Inflammatory macrophage (primary cell): Measurements from ENCODE around the gene ERBB2.
A peak's percentile ranks its signal among the peaks of the same experiment; 100 is the strongest.
"Not testable (repeated sequence)": the region's sequence is repeated elsewhere in the genome, so short reads cannot be mapped to it uniquely, and the experiment has no call there.

ENCODE experiments used
- DNase-seq, 2 donors: peaks; one replicate each; pipeline ENCODE4 v3.0.0-alpha.2; 2020 to 2022

Gene ERBB2

GRCh38 chr17:39746145-39746461 lies 46.2 kb downstream of the ERBB2 start:
- DNase-seq: no peak

- DNase-seq: no peak
Measured at GRCh38 chr17:39747745-39748144, 47.9 kb downstream of the ERBB2 start.

DNA sequence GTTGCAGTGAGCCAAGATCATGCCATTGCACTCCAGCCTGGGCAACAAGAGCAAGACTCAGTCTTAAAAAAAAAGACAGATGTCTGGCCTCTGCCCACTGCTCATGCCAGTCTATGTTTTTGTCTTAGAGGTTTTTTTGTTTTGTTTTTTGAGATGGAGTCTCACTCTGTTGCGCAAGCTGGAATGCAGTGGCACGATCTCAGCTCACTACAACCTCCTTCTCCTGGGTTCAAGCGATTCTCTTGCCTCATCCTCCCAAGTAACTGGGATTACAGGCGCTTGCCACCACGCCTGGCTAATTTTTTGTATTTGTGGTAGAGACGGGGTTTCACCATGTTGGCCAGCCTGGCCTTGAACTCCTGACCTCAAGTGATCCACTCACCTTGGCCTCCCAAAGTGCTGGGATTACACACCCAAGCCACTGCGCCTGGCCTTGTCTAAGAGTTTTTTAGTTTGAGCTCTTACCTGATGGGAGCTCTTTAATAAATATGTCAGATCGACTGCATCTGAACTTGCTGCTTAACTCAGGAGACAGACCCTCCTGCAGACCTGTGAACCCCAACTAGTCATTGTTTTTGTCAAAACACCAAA lies 48.7 kb downstream of the ERBB2 start:
- not testable (repeated sequence) for DNase-seq

GRCh38 chr17:39750131-39751015 lies 50.5 kb downstream of the ERBB2 start:
- DNase-seq: no peak

- no peak for DNase-seq
Measured at GRCh38 chr17:39751016-39751543, 51.2 kb downstream of the ERBB2 start.

- DNase-seq: no peak
Measured at GRCh38 chr17:39751637-39752036, 51.8 kb downstream of the ERBB2 start.

DNA sequence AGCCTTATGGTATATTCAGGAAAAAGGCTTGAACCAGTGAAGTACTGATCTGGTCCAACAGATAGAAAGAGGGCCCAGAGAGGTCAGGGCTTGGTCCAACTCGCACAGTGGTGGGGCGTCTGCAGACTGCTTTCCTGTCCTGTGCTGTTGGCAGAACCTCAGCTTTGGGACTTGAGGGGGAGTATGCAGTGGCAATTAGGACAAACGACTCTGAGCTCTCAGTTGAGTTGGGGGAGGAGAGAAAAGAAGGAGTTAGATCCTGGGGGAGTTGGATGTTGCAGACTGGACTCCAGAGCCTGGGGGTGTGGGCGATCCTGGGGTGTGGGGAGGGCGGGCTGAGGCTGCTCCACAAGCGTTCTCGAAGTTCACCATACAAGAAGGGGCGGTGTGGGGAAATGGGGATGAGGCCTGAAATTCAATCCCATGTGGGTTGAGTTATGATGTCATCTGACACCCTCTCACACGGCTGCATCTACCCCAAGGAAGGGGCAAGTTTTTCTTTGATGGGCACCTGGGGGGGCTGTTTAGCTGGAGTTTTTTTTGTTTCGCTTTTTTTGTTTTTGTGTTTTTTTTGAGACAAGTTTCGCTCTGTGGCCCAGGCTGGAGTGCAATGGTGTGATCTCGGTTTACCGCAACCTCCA lies 52.5 kb downstream of the ERBB2 start:
- DNase-seq: no peak

GRCh38 chr17:39753514-39754160 lies 53.8 kb downstream of the ERBB2 start:
- no peak for DNase-seq

DNA sequence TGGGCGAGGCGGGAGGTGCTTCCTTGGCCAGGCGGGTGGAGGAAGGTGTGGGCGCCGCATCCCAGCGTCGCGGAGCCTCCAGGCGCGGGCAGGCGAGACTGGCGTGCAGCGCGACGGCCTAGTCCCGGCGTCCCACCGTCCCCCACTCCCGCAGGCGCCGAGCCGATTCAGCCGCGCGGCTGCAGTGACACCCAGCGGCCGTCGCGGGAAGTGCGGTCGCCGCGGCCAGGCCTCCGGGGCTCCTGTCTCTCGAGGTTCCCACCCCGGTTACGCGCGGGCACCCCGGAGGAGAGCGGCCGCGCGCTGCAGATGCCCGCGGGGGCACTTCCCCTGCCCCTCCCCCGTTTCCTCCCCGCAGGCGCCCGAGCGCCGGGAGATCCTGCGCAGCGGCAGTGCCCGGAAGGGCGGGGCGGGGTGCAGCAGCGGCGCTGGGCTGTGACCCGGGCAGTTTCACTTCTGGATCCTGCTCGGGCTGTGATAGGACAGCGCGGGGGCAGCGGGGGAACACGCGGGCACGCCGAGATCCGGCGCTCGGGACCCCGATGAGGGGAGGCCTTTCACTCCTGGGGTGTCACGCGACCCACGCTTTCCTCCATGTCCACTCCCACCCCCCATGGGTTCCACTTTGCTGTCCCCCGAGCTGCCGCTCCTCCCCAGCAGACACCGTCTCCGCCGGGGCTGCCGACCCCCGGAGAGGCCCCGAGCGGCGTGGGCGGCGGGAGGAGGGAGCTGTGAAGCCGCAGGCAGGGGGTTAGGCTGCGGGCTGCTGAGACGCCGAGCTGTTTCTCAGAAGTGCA lies 54.5 kb downstream of the ERBB2 start:
- DNase-seq: peak; percentile 98

DNA sequence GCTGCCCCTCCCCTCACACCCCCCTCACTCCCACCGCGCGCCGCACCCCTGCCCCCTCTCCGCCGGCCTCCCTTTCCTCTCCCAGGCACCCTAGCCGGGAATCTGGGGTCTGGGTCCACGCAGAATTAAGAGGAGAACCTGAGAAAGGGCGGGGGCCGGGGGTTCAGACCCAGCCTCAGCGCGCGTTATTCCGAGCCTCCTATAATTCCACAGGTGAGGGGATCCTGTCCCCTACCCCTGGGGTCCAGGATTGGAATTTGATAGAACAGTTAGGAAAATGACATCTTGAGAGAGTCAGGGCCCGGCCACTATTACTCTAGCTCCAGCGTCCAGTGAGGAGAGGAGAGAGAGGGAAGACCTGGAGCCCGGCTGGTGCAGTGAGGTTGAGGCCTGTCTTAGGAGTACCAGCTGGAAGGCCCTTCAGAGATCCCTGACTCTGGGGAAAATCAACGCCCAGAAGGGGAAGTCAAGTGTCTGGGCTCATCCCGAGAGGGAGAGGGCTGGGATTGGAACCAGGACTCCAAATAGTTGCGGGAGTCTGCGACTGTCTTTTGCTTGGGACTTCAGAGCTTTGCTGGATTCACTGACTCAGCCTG lies 55.2 kb downstream of the ERBB2 start:
- DNase-seq: peak in 1 of 2 donors; percentile 13

GRCh38 chr17:39755554-39756379 lies 55.9 kb downstream of the ERBB2 start:
- DNase-seq: no peak

- no peak for DNase-seq
Measured at GRCh38 chr17:39756380-39757079, 56.7 kb downstream of the ERBB2 start.

DNA sequence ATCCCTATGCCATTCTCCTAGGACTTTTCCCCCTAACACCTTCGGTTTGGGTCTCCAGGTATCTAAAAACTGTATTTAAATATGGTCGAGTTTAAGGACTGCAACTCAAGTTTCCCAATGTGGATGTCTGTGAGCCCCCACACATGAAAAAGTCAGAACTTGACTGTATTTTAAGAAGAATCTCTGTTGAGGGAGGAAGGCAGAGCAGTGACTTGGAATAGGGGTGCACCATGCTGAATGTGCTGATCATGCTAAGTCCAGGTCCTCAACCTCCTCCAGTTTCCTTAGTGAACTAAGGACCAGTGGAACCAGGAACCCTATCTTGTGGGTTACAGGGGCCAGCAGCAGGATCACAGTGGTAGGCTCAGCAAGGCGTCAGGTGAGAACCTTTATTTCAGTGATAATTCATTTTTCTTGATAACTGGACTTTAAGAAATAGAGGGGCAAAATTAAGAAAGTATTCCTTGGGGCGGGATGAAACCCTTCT lies 57.4 kb downstream of the ERBB2 start:
- DNase-seq: no peak

DNA sequence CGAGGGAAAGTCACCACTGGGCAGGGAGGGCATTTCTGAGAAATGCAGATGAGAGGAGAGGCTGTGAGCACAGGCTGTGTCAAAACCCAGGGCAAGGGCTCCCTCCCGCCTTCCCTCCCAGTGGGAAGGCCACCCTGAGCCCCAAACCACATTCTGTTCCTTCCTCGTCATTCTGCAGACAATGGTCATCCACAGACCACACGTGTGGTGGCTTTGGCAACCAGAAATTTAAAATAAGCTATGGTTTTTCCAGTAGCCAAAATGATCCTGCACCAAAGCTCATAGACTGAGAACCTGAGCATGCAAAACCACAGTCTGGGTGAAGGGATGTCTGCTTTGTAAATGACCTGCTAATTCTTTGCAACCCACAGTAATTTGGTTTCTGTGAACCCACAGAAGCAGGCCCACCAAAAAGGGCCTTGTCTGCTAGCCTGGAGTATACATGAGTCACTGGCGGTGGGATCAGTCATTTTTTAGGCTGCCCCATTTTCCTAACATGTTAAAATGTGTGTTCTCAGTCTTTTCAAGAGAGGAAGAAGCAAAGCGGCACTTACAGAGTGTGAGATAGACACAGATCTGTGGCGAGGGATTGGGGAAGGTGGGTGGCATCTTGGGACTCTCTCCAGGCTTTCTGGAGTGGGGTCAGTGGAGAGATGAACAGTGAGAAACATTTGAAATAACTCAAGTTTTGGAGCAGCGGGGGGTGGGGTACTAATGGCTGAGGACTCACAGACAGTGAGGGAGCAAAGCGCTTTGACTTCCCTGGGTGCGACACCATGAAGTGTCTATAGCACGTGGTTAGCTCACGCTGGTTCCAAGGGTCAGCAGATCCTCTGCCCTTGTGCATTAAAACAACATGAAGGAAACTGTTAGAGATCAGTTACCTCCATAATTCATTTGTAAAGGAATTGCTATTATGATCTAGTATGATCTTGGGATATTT lies 58.3 kb downstream of the ERBB2 start:
- no peak for DNase-seq

DNA sequence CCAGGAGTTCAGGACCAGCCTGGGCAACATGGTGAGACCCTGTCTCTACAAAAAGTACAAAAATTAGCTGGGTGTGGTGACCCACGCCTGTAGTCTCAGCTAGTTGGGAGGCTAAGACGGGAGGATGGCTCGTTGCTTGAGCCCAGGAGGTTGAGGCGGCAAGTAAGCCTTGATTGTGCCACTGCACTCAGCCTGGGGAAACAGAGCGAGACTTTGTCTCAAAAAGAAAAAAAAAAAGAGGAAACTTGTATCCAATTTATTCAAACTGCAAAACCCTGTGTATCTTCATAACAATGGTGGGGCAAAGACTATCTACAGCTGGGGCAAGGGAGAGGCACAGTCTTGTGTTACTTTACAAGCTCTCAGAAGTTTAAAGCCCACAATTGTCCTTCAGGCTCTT lies 59.3 kb downstream of the ERBB2 start:
- no peak for DNase-seq

DNA sequence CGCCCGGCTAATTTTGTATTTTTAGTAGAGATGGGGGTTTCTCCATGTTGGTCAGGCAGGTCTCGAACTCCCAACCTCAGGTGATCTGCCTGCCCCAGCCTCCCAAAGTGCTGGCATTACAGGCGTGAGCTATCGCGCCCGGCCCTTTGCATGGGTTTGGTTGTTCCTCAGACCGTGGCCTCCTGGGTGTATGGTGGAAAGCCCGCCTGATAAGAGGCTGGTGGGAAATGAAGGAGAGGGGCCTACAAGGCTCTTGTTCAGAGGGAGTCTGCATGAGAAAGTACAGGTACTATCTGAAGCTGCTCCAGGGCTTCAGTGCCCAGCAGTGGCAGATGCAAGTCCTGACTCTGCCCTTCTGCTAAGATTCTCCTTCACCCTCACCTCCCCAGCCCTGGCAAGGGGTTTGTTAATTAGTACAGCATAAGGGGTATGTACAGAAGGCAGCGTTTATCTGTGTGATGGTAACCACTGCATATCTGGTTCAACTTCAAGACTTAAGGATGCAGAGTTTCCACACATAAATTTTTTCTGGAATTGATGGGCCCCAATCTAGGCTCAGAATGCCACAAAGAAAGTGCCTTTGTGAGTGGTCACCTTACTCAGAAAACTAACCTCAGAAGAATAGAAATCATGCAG lies 62.1 kb downstream of the ERBB2 start:
- no peak for DNase-seq

GRCh38 chr17:39763051-39763820 lies 63.4 kb downstream of the ERBB2 start:
- no peak for DNase-seq

GRCh38 chr17:39764171-39764570 lies 64.3 kb downstream of the ERBB2 start:
- DNase-seq: not testable (repeated sequence)
